Forelimb muscle (tissue), 1 donor: ENCODE measurements around the gene GPR137B. TPM values are rescaled to one million over a fixed set of nuclear protein-coding genes. Genes with fewer than 3 reads are reported as not detected.
"Not testable (repeated sequence)": the region's sequence is repeated elsewhere in the genome, so short reads cannot be mapped to it uniquely, and the experiment has no call there.

Experiments
- DNase-seq: peaks from one replicate; pipeline ENCODE4 v3.0.0-alpha.2; 2013; ENCODE audit warnings: low read depth
- polyA plus RNA-seq: library from polyadenylated mRNA; unstranded; fragments of 120-200 nt; gene quantifications from one replicate; pipeline ENCODE4 v1.2.1, GENCODE V29; 2013; ENCODE audit not compliant: insufficient read length

The GPR137B gene
- polyA plus RNA-seq, 1 donor: 3.7 TPM

GRCh38 chr1:236144446-236145150 is 2.3 kb downstream of the GPR137B start:
- DNase-seq: no peak

- no peak for DNase-seq
These were observed 4.7 kb downstream of the GPR137B start for GRCh38 chr1:236147068-236147467.

- no peak for DNase-seq
These were observed 5.5 kb downstream of the GPR137B start for GRCh38 chr1:236147521-236148469.

- no peak for DNase-seq
These were observed 6.1 kb downstream of the GPR137B start for GRCh38 chr1:236148470-236148845.

- DNase-seq: no peak
These were observed 6.8 kb downstream of the GPR137B start for GRCh38 chr1:236149003-236149595.

GRCh38 chr1:236149696-236150228 is 7.4 kb downstream of the GPR137B start:
- no peak for DNase-seq

- no peak for DNase-seq
These were observed 8.1 kb downstream of the GPR137B start for GRCh38 chr1:236150311-236150955.

GRCh38 chr1:236150986-236151385 is 8.6 kb downstream of the GPR137B start:
- no peak for DNase-seq

- DNase-seq: no peak
These were observed 9.5 kb downstream of the GPR137B start for GRCh38 chr1:236151739-236152424.

- DNase-seq: no peak
These were observed 11.8 kb downstream of the GPR137B start for GRCh38 chr1:236154126-236154525.

GRCh38 chr1:236154671-236155398 is 12.5 kb downstream of the GPR137B start:
- no peak for DNase-seq

GRCh38 chr1:236155399-236155767 is 13.0 kb downstream of the GPR137B start:
- no peak for DNase-seq

- DNase-seq: no peak
These were observed 13.6 kb downstream of the GPR137B start for GRCh38 chr1:236155841-236156503.

GRCh38 chr1:236156512-236157208 is 14.3 kb downstream of the GPR137B start:
- no peak for DNase-seq

GRCh38 chr1:236158072-236158471 is 15.7 kb downstream of the GPR137B start:
- DNase-seq: not testable (repeated sequence)

GRCh38 chr1:236158719-236159118 is 16.4 kb downstream of the GPR137B start:
- DNase-seq: no peak

- no peak for DNase-seq
These were observed 17.6 kb downstream of the GPR137B start for GRCh38 chr1:236159704-236160539.

- DNase-seq: no peak
These were observed 18.3 kb downstream of the GPR137B start for GRCh38 chr1:236160540-236161127.
